H1 (cell line): ENCODE results near the gene THOC6. TPM values are rescaled to one million over a fixed set of nuclear protein-coding genes. Genes with fewer than 3 reads are reported as not detected.

Experiments used
- CTCF ChIA-PET: fragments of 300-600 bp; sonication (Branson Sonifier 250); formaldehyde crosslinking; loops from one replicate; lab custom pipeline; 2021; ENCODE audit not compliant: partially characterized antibody; lab: Charles Lee
- POLR2A ChIA-PET: fragments of 300-600 bp; sonication (Branson Sonifier 250); formaldehyde crosslinking; loops from one replicate; lab custom pipeline; 2021; ENCODE audit warnings: inconsistent platforms; ENCODE audit not compliant: partially characterized antibody; lab: Charles Lee
- DNase-seq, 2 experiments: peaks; one replicate each; pipeline versions ENCODE4 v3.0.0 to v3.0.0-alpha.2; 2010 to 2022; ENCODE audit warnings: low spot score in 2 of 2, low read depth in 1 of 2, mixed read lengths in 1 of 2
- FAIRE-seq: peaks from 2 replicates; lab custom pipeline; 2011; peaks lifted over from hg19 to GRCh38; lab: Jason Lieb, UNC
- H2AFZ ChIP-seq: 2 replicates; pipeline ENCODE4 v1.8.1; 2012; ENCODE audit warnings: low read length, inconsistent platforms
- H2AK5ac ChIP-seq: 2 replicates; pipeline ENCODE4 v1.6.1; 2013; ENCODE audit warnings: low read depth, low read length
- H2BK120ac ChIP-seq: replicated peaks from 2 replicates; pipeline ENCODE3; 2013; ENCODE audit warnings: low read depth, low read length, inconsistent platforms
- H2BK12ac ChIP-seq: 2 replicates; pipeline ENCODE4 v1.6.1; 2013; ENCODE audit warnings: low read depth, low read length
- H2BK15ac ChIP-seq: 2 replicates; pipeline ENCODE4 v1.6.1; 2013; ENCODE audit warnings: low read length
- H2BK20ac ChIP-seq: 2 replicates; pipeline ENCODE4 v1.6.1; 2013; ENCODE audit warnings: low read length
- H2BK5ac ChIP-seq: 2 replicates; pipeline ENCODE4 v1.6.1; 2013; ENCODE audit warnings: low read depth, low read length
- H3K14ac ChIP-seq: 2 replicates; pipeline ENCODE4 v1.6.1; 2013; ENCODE audit warnings: inconsistent platforms; ENCODE audit not compliant: insufficient read length
- H3K18ac ChIP-seq: 2 replicates; pipeline ENCODE4 v1.6.1; 2013; ENCODE audit warnings: low read length; ENCODE audit errors: extremely low read depth
- H3K23ac ChIP-seq: 2 replicates; pipeline ENCODE4 v1.6.1; 2013; ENCODE audit warnings: inconsistent platforms; ENCODE audit not compliant: insufficient read length
- H3K23me2 ChIP-seq: 2 replicates; pipeline ENCODE4 v1.6.1; 2013; ENCODE audit warnings: low read depth, low read length
- H3K27ac ChIP-seq: 2 replicates; pipeline ENCODE4 v1.6.1; 2011; ENCODE audit warnings: low read depth, low read length, inconsistent platforms
- H3K27me3 ChIP-seq, 4 experiments: replicated peaks in 1 of 4; 1 replicate in 1 of 4; 2 replicates in 3 of 4; pipeline versions ENCODE4 v1.6.1 to v1.8.1; 2011 to 2013; ENCODE audit warnings: low read length in 3 of 4, mild to moderate bottlenecking in 3 of 4, inconsistent platforms in 2 of 4, mixed read lengths in 2 of 4, moderate library complexity in 1 of 4; ENCODE audit not compliant: control insufficient read depth in 3 of 4, insufficient read depth in 3 of 4; ENCODE audit errors: extremely low read depth in 1 of 4
- H3K36me3 ChIP-seq, 4 experiments: 2 replicates each; pipeline versions ENCODE4 v1.6.1 to v1.8.1; 2011 to 2013; ENCODE audit warnings: mild to moderate bottlenecking in 4 of 4, low read length in 3 of 4, moderate library complexity in 2 of 4, control low read depth in 1 of 4, inconsistent platforms in 1 of 4; ENCODE audit not compliant: insufficient read depth in 4 of 4, control insufficient read depth in 2 of 4
- H3K4ac ChIP-seq: replicated peaks from 2 replicates; pipeline ENCODE3; 2013; ENCODE audit warnings: low read length, low read depth, mixed read lengths, inconsistent platforms; ENCODE audit not compliant: insufficient read length
- H3K4me1 ChIP-seq, 4 experiments: replicated peaks in 1 of 4; 1 replicate in 1 of 4; 2 replicates in 3 of 4; pipeline versions ENCODE4 v1.6.1 to v1.8.1; 2011 to 2013; ENCODE audit warnings: low read length in 3 of 4, inconsistent platforms in 2 of 4, mixed read lengths in 1 of 4; ENCODE audit not compliant: insufficient read depth in 4 of 4, control insufficient read depth in 3 of 4
- H3K4me2 ChIP-seq, 2 experiments: 2 replicates each; pipeline versions ENCODE4 v1.6.1 to v1.8.1; 2011 to 2013; ENCODE audit warnings: low read depth in 2 of 2, low read length in 2 of 2, control low read depth in 1 of 2, inconsistent platforms in 1 of 2, mild to moderate bottlenecking in 1 of 2; ENCODE audit not compliant: insufficient read depth in 1 of 2
- H3K4me3 ChIP-seq, 4 experiments: fragments of 200-600, 300-600 bp in 1 of 4; sonication (generic), shearing (Covaris generic), sonication (Bioruptor Twin) in 1 of 4; 2 replicates each; pipeline versions ENCODE4 v1.5.1 to v1.8.1; 2011 to 2016; ENCODE audit warnings: low read length in 4 of 4, low read depth in 3 of 4, control low read depth in 2 of 4, inconsistent platforms in 2 of 4, mild to moderate bottlenecking in 2 of 4, mixed read lengths in 1 of 4, moderate library complexity in 1 of 4; ENCODE audit not compliant: insufficient read depth in 2 of 4; ENCODE audit errors: extremely low read depth in 1 of 4
- H3K56ac ChIP-seq: replicated peaks from 2 replicates; pipeline ENCODE3; 2013; ENCODE audit warnings: low read depth, mild to moderate bottlenecking, mixed read lengths, low read length, inconsistent platforms; ENCODE audit not compliant: insufficient read length
- H3K79me1 ChIP-seq: 2 replicates; pipeline ENCODE4 v1.6.1; 2013; ENCODE audit warnings: low read depth, low read length, control low read depth
- H3K79me2 ChIP-seq, 2 experiments: 2 replicates each; pipeline versions ENCODE4 v1.6.1 to v1.8.1; 2012 to 2013; ENCODE audit warnings: low read length in 2 of 2, mild to moderate bottlenecking in 2 of 2, inconsistent platforms in 1 of 2; ENCODE audit not compliant: insufficient read depth in 2 of 2, control insufficient read depth in 1 of 2
- H3K9ac ChIP-seq, 4 experiments: replicated peaks in 1 of 4; 1 replicate in 1 of 4; 2 replicates in 3 of 4; pipeline versions ENCODE4 v1.6.1 to v1.8.1; 2011 to 2013; ENCODE audit warnings: low read depth in 3 of 4, low read length in 3 of 4, control low read depth in 2 of 4, mild to moderate bottlenecking in 2 of 4, moderate library complexity in 2 of 4, inconsistent platforms in 1 of 4; ENCODE audit errors: extremely low read depth in 1 of 4
- H3K9me3 ChIP-seq, 2 experiments: 2 replicates each; pipeline versions ENCODE4 v1.6.1 to v1.8.1; 2012 to 2013; ENCODE audit warnings: mild to moderate bottlenecking in 2 of 2, moderate library complexity in 2 of 2, control low read depth in 1 of 2, inconsistent platforms in 1 of 2, low read depth in 1 of 2, low read length in 1 of 2, mixed read lengths in 1 of 2; ENCODE audit not compliant: insufficient read depth in 2 of 2
- H4K20me1 ChIP-seq, 2 experiments: replicated peaks in 1 of 2; 2 replicates each; pipeline versions ENCODE3 to v1.8.1; 2011 to 2013; ENCODE audit warnings: inconsistent platforms in 2 of 2, low read length in 2 of 2, mild to moderate bottlenecking in 1 of 2; ENCODE audit not compliant: insufficient read depth in 2 of 2, control insufficient read depth in 1 of 2
- H4K5ac ChIP-seq: 2 replicates; pipeline ENCODE4 v1.6.1; 2013; ENCODE audit warnings: low read length, low read depth, mixed read lengths, inconsistent platforms; ENCODE audit not compliant: insufficient read length
- H4K8ac ChIP-seq: 2 replicates; pipeline ENCODE4 v1.8.0; 2013; ENCODE audit warnings: mild to moderate bottlenecking, moderate library complexity, low read length, inconsistent platforms; ENCODE audit not compliant: insufficient read depth; ENCODE audit errors: extremely low read depth
- H4K91ac ChIP-seq: replicated peaks from 2 replicates; pipeline ENCODE3; 2013; ENCODE audit warnings: low read length, mixed read lengths, inconsistent platforms; ENCODE audit not compliant: insufficient read length
- CHD1 ChIP-seq: IDR thresholded peaks from 2 replicates; pipeline ENCODE4 v1.6.1; 2012; ENCODE audit warnings: low read depth, low read length, improper control_type of control experiment
- POLR2A ChIP-seq, 2 experiments: IDR thresholded peaks; 1 replicate in 1 of 2; 2 replicates in 1 of 2; pipeline ENCODE4 v1.6.1; 2011; ENCODE audit warnings: low read depth in 2 of 2, low read length in 2 of 2, mild to moderate bottlenecking in 2 of 2; ENCODE audit errors: control extremely low read depth in 1 of 2
- POU5F1 ChIP-seq: IDR thresholded peaks from 2 replicates; pipeline ENCODE4 v1.6.1; 2011; ENCODE audit warnings: low read depth, mild to moderate bottlenecking, low read length, moderate library complexity
- SIRT6 ChIP-seq: IDR thresholded peaks from one replicate; pipeline ENCODE4 v1.7.1; 2012; ENCODE audit warnings: low read length, inconsistent platforms
- WGBS, 2 experiments: shearing (Covaris generic) in 1 of 2; methylation state at CpG; one replicate each; pipeline versions ENCODE4 v1.1.6 to v1.1.7; 2013 to 2015; ENCODE audit warnings: low lambda C conversion rate in 2 of 2, mixed read lengths in 2 of 2, inconsistent platforms in 1 of 2, low coverage in 1 of 2, missing lambda C conversion rate in 1 of 2; ENCODE audit not compliant: insufficient replicate concordance in 2 of 2, insufficient coverage in 1 of 2, insufficient read length in 1 of 2; ENCODE audit errors: extremely low coverage in 1 of 2, missing lambda C conversion rate in 1 of 2; 5-methylcytosine and 5-hydroxymethylcytosine counted together
- polyA plus RNA-seq, 7 experiments: library from polyadenylated mRNA; depleted of rRNA in 3 of 7; stranded (reverse) in 5 of 7; unstranded in 2 of 7; fragments of >200 nt in 5 of 7; fragments of 200-250 nt in 2 of 7; gene quantifications; 1 replicate in 5 of 7; 2 replicates in 1 of 7; 4 replicates in 1 of 7; pipeline versions ENCODE4 v1.2.1 to v1.2.3, GENCODE V29; 2011 to 2013; ENCODE audit warnings: missing spikeins in 2 of 7, mixed read lengths in 2 of 7
- total RNA-seq: library from RNA; stranded (reverse); fragmentation: NEBNext Ultra II Directional; extraction: Animal tissue kit (Norgen Biotek cat#: 25700); gene quantifications from 2 replicates; pipeline ENCODE4 v1.2.1, GENCODE V29; 2021

Gene THOC6
- total and polyA plus RNA-seq, 2 of the 8 experiments (the other 6 are each of a cell fraction or from before 2014, with no cell fraction given), result 78.5 to 111 TPM

GRCh38 chr16:3026609-3027488, 3.0 kb downstream of the THOC6 start:
- Histone ChIP-seq H2BK120ac (no peak overlapping the region), H3K4ac (no peak overlapping the region), H3K4me2 (no peak overlapping the region), H4K8ac (no peak overlapping the region; the same call in 1 of the 2 replicates), H3K36me3 (peaks cover 0 to 21% (median 11%) of the 10 kb centered on the region in 4 experiments; a peak in 7 of 8 replicates), H2BK5ac (no peak overlapping the region), H3K79me1 (no peaks in the 10 kb centered on the region), H4K5ac (no peak overlapping the region), H2BK15ac (no peak overlapping the region), H3K9ac (no peak overlapping the region), H3K27me3 (no peaks in the 10 kb centered on the region), H3K79me2 (no peaks in the 10 kb centered on the region), H3K4me1 (peaks cover 0 to 24% (median 19%) of the 10 kb centered on the region in 4 experiments; a peak in 6 of 7 replicates), H3K14ac (no peak overlapping the region), H3K23me2 (peaks cover 15% of the 10 kb centered on the region; the same call in 1 of the 2 replicates), H4K91ac (no peak overlapping the region), H3K9me3 (no peaks in the 10 kb centered on the region), H3K23ac (no peak overlapping the region), H4K20me1 (peaks cover 9 to 31% of the 10 kb centered on the region in 2 experiments), H2BK12ac (no peak overlapping the region), H2AFZ (no peak overlapping the region), H2AK5ac (no peak overlapping the region), H3K27ac (no peak overlapping the region), H3K4me3 (no peak overlapping the region), H2BK20ac (no peak overlapping the region), H3K56ac (no peak overlapping the region), H3K18ac (no peak overlapping the region)
- ChIA-PET CTCF (interaction anchor here (0.7 to 23.8 kb wide), 8 partner anchors 8 to 98 kb away, joined by 3 to 639 read pairs (median 4); partner anchors contain the start of genes CLDN6, CLDN9, HCFC1R1 and THOC6), POLR2A (interaction anchor here (1.2 to 35.7 kb wide), 14 partner anchors 2 to 102 kb away, joined by 3 to 1808 read pairs (median 34); partner anchors contain the start of genes BICDL2, CLDN6, CLDN9 and HCFC1R1)
- DNase-seq, result peak in 1 of 2 experiments; percentile 49
- TF ChIP-seq POLR2A (IDR thresholded peaks at IDR 0.05; ENCODE audit: control extremely low read depth in 1 of 2, low read depth in 2 of 2, low read length in 2 of 2), result peak in 1 of 2 experiments; percentile 62; a peak in 2 of 3 replicates
- TF ChIP-seq CHD1, result no peak
- TF ChIP-seq SIRT6, result no peak
- no peak for TF ChIP-seq POU5F1
- FAIRE-seq, result no peak
- WGBS, 2 experiments, result 95% methylated on average over 24 of the region's 24 CpGs; no CpG with 5 or more reads in 1 of the 2 experiments
